Measurements from ENCODE around the gene HEBP1. TPM values are rescaled to one million over a fixed set of nuclear protein-coding genes. Genes with fewer than 3 reads are reported as not detected.

Gene HEBP1
- total and polyA plus RNA-seq, 4 donors, result 27.7 to 70.0 (median 50.3) TPM

DNA sequence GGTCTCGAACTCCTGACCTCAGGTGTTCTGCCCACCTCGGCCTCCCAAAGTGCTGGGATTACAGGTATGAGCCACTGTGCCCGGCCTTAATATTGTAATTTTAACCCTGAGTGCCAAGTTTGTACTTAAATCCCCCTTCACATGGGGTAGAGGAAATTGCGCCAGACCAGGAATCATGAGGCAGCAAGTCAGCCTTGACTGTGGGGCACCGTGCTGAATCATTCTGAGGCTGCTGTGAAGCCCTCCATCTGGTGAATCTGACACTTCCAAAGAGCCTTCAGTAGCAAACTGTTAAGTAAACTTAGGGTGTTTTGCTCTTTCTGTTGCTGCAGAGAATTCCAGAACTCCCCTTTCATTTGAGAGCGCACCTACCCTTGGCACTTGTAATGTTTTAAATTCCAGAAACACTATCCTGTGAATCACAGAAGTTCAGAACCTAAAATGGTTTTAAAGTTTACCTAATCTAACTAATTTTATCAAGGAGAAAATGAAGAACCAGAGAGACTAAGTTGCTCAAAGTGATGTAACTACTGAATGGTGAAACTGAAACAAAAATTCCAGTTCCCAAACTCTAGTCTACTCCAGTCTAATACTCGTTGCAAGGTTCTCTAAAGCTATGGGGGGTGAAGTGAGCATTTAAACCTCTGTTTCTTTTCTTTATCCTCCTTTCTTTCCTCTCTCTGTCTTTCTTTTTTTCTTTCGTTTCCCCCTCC is 7.5 kb downstream of the HEBP1 start:
- Histone ChIP-seq H3K9ac (ENCODE audit: low read depth in 1 of 2, low read length in 2 of 2) (no peak overlapping the region), H3K27me3 (ENCODE audit: control insufficient read depth in 4 of 4, insufficient read depth in 4 of 4, low read length in 3 of 4) (no peaks in the 10 kb centered on the region), H3K27ac (ENCODE audit: low read depth in 1 of 2, low read length in 2 of 2) (peak overlapping the region in 1 of 2 donors; percentile 39), H3K4me1 (ENCODE audit: control insufficient read depth in 4 of 4, insufficient read depth in 4 of 4, low read length in 3 of 4) (peaks cover 5 to 22% (median 12%) of the 10 kb centered on the region in 4 donors), H3K9me3 (ENCODE audit: control insufficient read depth in 4 of 4, low read length in 3 of 4) (no peaks in the 10 kb centered on the region), H3K4me3 (ENCODE audit: low read depth in 1 of 3, low read length in 3 of 3) (no peak overlapping the region), H3K36me3 (ENCODE audit: control insufficient read depth in 4 of 4, insufficient read depth in 3 of 4, low read depth in 1 of 4, low read length in 3 of 4) (peaks cover 0 to 8% (median 4%) of the 10 kb centered on the region in 4 donors)
- no peak for DNase-seq (ENCODE audit: low spot score)
- TF ChIP-seq TAF1 (conservative IDR thresholded peaks at IDR 0.05) (no peak), JUND (IDR thresholded peaks at IDR 0.05) (no peak), FOXA2 (IDR thresholded peaks at IDR 0.05) (no peak), GABPA (IDR thresholded peaks at IDR 0.05 in 1 of 2, conservative IDR thresholded peaks at IDR 0.05 in 1 of 2) (no peak)
- TF ChIP-seq, protein P1, sequence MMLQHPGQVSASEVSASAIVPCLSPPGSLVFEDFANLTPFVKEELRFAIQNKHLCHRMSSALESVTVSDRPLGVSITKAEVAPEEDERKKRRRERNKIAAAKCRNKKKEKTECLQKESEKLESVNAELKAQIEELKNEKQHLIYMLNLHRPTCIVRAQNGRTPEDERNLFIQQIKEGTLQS (IDR thresholded peaks at IDR 0.05), result peak; percentile 17
- 63% methylated on average over 8 of the region's 8 CpGs for WGBS

- Histone ChIP-seq H3K4me3 (ENCODE audit: low read depth in 1 of 3, low read length in 3 of 3) (no peak overlapping the region), H3K27me3 (ENCODE audit: control insufficient read depth in 4 of 4, insufficient read depth in 4 of 4, low read length in 3 of 4) (no peaks in the 10 kb centered on the region), H3K9ac (ENCODE audit: low read depth in 1 of 2, low read length in 2 of 2) (no peak overlapping the region), H3K27ac (ENCODE audit: low read depth in 1 of 2, low read length in 2 of 2) (no peak overlapping the region), H3K4me1 (ENCODE audit: control insufficient read depth in 4 of 4, insufficient read depth in 4 of 4, low read length in 3 of 4) (peaks cover 0 to 11% (median 4%) of the 10 kb centered on the region in 4 donors), H3K36me3 (ENCODE audit: control insufficient read depth in 4 of 4, insufficient read depth in 3 of 4, low read depth in 1 of 4, low read length in 3 of 4) (peaks cover 11 to 22% (median 17%) of the 10 kb centered on the region in 4 donors), H3K9me3 (ENCODE audit: control insufficient read depth in 4 of 4, low read length in 3 of 4) (no peaks in the 10 kb centered on the region)
- TF ChIP-seq JUND (IDR thresholded peaks at IDR 0.05) (no peak), FOXA1 (IDR thresholded peaks at IDR 0.05) (no peak), HNF4G (IDR thresholded peaks at IDR 0.05) (no peak), YY1 (IDR thresholded peaks at IDR 0.05) (no peak), EGR1 (IDR thresholded peaks at IDR 0.05; ENCODE audit: low read depth in 2 of 2) (no peak), NR2F2 (IDR thresholded peaks at IDR 0.05) (no peak), FOXA2 (IDR thresholded peaks at IDR 0.05) (no peak)
- TF ChIP-seq, protein P1 (IDR thresholded peaks at IDR 0.05), result no peak
- TF ChIP-seq, protein P2, sequence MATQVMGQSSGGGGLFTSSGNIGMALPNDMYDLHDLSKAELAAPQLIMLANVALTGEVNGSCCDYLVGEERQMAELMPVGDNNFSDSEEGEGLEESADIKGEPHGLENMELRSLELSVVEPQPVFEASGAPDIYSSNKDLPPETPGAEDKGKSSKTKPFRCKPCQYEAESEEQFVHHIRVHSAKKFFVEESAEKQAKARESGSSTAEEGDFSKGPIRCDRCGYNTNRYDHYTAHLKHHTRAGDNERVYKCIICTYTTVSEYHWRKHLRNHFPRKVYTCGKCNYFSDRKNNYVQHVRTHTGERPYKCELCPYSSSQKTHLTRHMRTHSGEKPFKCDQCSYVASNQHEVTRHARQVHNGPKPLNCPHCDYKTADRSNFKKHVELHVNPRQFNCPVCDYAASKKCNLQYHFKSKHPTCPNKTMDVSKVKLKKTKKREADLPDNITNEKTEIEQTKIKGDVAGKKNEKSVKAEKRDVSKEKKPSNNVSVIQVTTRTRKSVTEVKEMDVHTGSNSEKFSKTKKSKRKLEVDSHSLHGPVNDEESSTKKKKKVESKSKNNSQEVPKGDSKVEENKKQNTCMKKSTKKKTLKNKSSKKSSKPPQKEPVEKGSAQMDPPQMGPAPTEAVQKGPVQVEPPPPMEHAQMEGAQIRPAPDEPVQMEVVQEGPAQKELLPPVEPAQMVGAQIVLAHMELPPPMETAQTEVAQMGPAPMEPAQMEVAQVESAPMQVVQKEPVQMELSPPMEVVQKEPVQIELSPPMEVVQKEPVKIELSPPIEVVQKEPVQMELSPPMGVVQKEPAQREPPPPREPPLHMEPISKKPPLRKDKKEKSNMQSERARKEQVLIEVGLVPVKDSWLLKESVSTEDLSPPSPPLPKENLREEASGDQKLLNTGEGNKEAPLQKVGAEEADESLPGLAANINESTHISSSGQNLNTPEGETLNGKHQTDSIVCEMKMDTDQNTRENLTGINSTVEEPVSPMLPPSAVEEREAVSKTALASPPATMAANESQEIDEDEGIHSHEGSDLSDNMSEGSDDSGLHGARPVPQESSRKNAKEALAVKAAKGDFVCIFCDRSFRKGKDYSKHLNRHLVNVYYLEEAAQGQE (IDR thresholded peaks at IDR 0.05), result no peak
- DNase-seq (ENCODE audit: low spot score), result no peak
- WGBS, result 79% methylated on average over 7 of the region's 7 CpGs
These were observed 9.2 kb downstream of the HEBP1 start for GRCh38 chr12:12990700-12991468.

DNA sequence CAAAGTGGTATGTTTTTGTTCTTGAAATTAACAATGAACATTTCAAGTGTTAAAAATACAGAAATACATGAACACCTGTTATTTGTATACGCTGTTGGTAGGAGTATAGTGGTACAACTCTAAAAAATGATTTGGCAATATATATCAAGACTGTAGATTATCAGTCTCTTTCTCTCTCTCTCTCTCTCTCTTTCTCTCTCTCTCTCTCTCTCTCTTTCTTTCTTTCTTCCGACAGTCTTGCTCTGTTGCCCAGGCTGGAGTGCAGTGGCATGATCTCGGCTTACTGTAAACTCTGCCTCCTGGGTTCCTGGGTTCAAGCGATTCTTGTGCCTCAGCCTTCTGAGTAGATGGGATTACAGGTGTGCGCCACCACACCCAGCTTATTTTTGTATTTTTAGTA is 12.6 kb downstream of the HEBP1 start:
- Histone ChIP-seq H3K27ac (ENCODE audit: low read depth in 1 of 2, low read length in 2 of 2) (no peak overlapping the region), H3K36me3 (ENCODE audit: control insufficient read depth in 4 of 4, insufficient read depth in 3 of 4, low read depth in 1 of 4, low read length in 3 of 4) (peaks cover 12 to 33% (median 26%) of the 10 kb centered on the region in 4 donors)

More for the DNA sequence above, 12.6 kb downstream of the HEBP1 start:
- no peaks in the 10 kb centered on the region for H3K27me3 ChIP-seq (ENCODE audit: control insufficient read depth in 4 of 4, insufficient read depth in 4 of 4, low read length in 3 of 4)
- H3K9ac ChIP-seq (ENCODE audit: low read depth in 1 of 2, low read length in 2 of 2), result no peak overlapping the region
- no peaks in the 10 kb centered on the region for H3K9me3 ChIP-seq (ENCODE audit: control insufficient read depth in 4 of 4, low read length in 3 of 4)
- no peak for DNase-seq (ENCODE audit: low spot score)
- WGBS, result 88% methylated on average over 5 of the region's 5 CpGs
- TF ChIP-seq FOXA1 (IDR thresholded peaks at IDR 0.05) (no peak), RAD21 (IDR thresholded peaks at IDR 0.05) (no peak), JUND (IDR thresholded peaks at IDR 0.05) (no peak), ZBTB33 (IDR thresholded peaks at IDR 0.05) (no peak), HNF4G (IDR thresholded peaks at IDR 0.05) (no peak), EGR1 (IDR thresholded peaks at IDR 0.05; ENCODE audit: low read depth in 2 of 2) (no peak), TAF1 (conservative IDR thresholded peaks at IDR 0.05) (no peak), RXRA (IDR thresholded peaks at IDR 0.05) (no peak), NR2F2 (IDR thresholded peaks at IDR 0.05) (no peak)
- TF ChIP-seq, protein P3, sequence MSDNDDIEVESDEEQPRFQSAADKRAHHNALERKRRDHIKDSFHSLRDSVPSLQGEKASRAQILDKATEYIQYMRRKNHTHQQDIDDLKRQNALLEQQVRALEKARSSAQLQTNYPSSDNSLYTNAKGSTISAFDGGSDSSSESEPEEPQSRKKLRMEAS (IDR thresholded peaks at IDR 0.05), result no peak
- TF ChIP-seq, protein P1 (IDR thresholded peaks at IDR 0.05), result no peak
- H3K4me1 ChIP-seq (ENCODE audit: control insufficient read depth in 4 of 4, insufficient read depth in 4 of 4, low read length in 3 of 4), result no peaks in the 10 kb centered on the region
- H3K4me3 ChIP-seq (ENCODE audit: low read depth in 1 of 3, low read length in 3 of 3), result no peak overlapping the region
